Measurements from ENCODE around the gene CASR.

The CASR gene

DNA sequence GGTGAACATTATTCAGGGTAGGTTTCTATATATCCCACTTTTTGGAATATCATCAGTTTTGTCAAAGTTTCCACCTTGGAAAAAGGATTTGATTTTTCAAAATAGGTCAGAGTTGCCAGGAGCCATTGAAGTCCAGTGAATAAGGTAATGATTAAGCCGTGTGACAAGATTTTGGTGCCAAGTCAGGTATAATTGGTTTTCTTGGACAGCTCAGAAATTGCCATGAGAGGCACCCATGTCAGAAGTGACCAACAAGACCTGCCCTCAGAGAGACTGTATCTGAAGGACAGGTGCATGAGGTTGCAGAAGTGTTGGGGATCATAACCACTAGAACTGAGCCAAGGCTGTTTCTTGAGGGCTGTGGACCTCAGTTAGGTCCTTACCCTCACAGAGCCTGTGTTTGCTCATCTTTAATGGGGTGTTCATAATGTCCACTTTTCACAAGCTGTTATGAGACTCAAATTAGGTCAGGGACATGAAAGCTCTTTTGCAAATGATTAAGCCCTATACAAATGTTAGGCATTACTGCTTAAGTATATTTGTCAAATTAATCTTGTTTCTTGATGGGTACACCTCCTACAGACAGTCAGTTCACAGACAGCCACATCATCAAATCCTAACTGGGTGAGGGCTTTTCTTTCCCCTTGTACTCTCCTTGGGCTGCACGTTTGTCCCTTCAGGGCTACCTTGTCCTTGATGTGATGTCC lies 32.3 kb downstream of the CASR start:
- DNase-seq, result no peak

DNA sequence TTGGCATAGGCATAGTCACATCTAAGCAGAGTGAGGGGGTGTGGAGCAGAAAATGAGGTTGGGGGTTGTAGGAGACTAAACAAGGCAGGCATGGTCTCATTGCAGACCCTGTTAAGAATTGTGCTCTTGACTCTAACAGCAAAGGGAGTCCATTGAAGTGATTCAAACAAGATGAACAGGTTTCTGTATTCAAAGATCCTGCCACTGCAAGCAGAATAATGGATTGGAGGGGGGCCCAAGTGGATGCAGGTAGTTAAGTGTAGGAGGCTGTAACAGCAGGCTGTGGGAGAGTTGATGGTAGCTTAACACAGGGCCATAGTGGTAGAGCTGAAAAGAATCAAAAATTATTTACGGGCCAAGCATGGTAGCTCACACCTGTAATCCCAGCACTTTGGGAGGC lies 34.4 kb downstream of the CASR start:
- no peak for DNase-seq

DNA sequence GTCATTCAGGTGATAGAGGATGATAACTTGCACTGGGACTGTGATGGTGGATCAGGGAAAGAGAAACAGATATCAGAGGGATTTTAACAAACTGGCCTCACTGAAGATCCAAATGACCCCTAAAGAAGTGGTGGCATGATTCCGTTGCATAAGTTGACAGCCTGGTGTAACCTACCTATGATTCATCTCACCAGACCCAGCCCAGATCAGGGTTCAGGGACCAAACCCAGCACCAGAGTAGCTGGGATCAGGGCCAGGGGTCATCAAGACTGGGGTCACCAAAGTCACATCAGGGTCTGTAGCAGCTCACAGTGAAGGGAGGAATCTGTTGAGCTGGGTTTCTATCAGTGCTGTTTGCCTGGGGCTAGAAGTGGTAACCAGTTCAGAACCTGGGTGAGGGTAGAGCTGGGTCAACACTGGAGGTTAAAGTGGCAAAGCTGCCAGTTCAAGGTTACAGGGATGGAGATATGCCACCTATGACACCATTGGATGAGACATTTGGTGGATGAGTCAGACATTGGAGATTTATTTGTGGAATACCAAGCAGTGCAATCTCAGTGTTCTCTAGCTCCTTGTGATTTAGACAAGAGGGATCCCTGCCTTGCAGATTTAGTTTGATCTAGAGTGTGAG lies 35.9 kb downstream of the CASR start:
- DNase-seq, result no peak

DNA sequence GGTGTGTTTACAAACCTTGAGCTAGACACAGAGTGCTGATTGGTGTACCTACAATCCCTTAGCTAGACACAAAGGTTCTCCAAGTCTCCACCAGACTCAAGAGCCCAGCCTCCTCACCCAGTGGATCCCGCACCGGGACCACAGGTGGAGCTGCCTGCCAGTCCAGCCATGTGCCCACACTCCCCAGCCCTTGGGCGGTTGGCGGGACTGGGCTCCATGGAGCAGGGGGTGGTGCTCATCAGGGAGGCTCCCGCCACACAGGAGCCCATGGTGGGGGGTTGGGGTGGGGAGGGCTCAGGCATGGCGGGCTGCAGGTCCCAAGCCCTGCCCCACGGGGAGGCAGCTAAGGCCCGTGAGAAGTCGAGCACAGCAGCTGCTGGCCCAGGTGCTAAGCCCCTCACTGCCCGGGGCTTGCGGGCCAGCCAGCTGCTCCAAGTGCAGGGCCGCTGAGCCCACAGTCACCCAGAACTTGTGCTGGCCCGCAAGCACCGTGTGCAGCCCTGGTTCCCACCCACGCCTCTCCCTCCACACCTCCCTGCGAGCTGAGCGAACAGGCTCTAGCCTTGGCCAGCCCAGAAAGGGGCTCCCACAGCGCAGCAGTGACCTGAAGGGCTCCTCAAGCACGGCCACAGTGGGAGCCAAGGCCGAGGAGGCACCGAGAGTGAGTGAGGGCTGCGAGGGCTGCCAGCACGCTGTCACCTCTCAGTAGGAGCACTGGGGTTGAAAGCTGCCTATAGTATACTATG lies 43.7 kb downstream of the CASR start:
- no peak for DNase-seq

DNA sequence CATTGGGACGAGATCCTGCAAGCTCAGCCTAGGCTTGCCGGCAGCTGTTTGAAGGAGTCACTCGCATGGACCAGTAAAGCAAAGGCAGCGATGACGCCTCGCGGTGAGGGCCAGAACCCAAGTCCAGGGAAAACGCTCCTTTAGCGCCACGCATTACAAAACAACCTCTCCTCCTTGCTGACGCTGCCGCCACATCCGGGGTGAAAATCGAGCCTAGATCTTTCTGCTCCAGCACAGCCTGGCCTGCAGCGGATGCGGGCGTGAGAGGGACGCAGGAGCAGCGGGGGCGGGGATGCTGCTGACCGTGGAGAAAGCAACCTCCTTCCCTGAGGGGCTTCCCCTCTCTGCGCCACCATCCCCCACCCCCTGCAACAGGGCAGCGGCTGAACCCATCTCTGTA lies 46.7 kb downstream of the CASR start:
- no peak for DNase-seq

DNA sequence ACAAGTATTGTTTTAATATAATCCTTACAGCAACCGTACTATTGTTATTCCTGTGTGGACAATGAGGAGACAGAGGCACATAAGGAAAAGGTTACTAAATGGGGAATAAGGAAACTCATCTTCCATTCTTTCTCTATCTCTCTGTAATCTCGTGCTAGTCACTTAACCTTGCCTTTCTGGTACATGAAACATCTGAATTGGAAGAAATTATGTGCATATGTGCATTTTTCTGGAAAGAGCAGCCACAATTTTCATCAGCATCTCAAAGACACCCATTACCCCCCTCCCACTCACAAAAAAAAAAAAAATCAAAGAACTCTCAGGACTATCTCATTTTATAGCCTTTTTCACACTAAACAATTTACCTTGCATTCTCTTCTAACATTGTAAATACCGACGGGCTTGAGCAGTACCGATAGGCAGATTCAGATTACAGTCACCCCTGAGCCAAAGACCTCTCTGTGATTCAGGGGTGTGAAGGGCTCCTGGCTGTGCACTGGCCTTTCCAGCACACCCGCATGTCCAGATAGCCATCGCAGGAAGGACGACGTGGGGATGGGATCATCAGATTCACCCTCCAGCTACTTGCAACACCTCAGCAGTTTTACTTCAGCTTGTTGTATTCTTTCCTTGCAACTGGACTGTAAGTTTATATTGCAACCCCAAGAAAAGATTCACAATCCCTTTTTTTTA lies 48.1 kb downstream of the CASR start:
- no peak for DNase-seq

DNA sequence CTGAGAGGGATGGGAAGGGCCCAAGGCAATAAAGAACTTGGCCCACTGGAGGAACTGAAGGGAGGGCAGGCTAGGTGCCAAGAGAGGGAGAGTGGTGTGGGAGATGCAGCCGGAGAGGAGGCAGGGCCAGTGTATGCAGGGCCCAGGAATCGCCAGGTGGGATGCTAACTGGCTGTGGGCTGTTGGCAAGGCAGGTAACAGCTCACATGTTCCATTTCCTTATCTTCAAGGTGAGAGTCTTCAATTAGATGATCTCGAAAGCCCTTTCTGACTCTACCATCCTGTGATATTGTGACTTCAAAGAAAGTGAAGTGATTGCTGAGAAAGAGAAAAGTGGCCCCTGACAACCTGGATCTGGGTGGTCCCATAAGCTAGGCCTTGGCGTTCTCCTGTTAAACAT lies 49.0 kb downstream of the CASR start:
- no peak for DNase-seq

DNA sequence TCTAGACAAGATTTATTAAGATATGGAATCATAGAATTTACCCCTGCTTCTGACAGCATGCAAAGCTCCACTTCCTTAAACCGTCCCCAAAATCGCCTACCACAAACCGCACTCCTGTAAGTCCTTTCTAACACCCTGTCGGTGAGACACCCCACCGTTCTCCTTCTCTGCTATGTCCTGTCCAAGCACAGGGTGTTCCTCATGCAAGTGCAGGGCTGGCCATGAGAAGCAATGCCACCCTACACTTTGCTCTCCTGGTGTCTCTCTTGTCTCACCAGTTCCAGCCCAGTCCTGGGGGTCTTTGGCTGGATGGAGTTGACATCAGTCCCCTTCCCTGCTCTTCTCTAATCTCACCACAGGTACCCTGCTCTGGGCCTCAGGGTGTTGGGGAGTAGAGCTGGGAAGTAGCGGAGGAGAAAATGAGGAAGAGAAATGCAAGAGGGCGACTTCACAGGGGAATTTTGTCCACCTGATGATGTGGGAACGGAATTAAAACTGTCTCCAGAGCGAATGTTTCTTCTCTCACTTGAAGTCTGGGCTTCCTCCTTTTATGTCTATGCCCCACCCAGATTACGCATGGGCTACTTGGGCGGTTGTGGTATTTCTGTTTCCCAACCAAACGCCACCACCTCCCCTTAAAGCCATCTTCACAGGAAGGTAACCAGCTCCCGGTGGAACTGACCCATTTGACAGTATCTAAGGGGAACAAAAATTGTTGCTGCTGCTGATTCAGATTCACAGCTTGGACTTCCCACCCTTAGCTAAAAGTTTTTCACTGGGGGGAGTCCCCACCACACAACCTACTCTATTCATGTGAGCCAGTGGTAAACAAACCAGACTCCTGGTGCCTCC lies 49.9 kb downstream of the CASR start:
- no peak for DNase-seq

DNA sequence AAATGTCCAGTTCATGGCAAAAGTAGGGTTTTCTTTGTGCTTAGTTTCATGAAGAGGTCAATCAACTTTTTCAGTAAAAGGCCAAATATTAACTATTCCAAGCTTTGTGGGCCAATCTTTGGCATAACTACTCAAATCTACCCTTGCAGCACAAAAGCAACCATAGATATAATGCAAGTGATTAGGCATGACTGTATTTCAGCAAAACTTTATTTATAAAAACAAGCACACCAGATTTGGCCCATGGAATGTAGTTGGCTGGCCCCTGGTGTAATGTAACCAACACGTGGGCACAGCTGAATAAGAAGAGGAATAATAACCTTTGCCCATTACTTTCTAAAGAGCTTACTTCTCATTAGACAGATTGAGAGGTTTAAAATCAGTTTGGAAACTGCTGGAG lies 50.6 kb downstream of the CASR start:
- no peak for DNase-seq

DNA sequence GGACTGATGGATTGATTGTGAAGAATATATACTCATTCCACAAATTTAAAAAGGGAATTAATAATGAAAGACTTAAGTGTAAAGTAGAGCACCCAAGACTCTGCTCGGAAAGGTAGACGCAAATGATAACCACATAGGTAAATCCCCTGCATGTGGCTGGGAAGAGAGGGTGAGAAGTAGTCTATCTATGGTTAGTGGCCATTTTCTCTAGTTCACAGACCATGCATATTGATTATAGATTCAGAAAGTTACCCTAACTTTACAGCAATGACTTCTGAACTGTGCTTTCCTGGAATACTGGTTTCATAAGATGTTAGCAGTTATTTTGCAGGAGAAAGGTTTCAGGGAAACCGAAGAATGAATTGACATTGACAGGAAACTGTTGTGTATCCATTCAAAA lies 51.7 kb downstream of the CASR start:
- DNase-seq, result no peak

DNA sequence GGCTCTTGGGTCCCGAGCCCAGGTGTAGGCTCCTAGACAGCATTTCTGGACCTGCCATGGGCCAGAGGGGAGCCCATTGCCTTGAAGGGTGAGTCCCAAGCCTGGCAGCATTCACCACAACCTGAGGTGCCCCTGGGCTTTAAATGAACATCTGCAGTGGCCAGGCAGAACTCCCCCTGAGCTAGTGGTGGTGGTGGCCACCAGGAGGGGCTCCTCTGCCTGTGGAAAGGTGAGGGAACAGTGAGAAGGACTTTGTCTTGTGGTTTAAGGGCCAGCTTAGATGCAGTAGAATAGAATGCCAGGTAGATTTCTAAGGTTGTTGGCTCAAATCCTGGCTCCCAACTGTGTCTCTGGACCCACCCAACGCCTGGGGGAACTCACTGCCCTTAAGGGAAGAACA lies 55.6 kb downstream of the CASR start:
- DNase-seq, result no peak

DNA sequence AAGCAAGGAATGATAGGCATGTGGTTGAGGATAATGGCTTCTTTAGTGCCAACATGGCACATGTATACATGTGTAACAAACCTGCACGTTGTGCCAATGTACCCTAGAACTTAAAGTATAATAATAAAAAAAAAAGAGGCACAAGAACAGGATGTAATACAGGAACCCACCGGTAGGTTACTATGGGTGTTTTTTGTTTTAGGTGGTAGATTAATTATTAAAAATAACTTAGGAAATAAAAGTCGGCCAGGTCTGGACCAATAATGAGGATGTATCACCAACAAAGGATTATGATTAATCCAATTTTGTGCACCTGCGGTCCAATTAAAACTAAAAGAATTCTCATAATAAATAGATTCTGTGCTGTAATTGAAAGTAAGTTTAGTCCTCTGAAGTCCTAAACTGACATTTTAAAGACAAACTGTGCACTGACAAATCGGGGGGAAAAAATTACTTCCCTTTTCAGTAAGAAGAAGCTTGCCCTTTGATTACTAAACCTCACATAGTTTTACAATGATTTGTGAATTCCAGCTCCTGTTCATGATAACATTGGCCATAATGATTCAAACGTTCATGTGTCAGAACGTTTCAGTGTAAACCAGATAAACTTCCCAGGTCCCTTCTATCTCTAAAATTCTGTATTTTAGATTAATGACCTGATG lies 62.2 kb downstream of the CASR start:
- no peak for DNase-seq

DNA sequence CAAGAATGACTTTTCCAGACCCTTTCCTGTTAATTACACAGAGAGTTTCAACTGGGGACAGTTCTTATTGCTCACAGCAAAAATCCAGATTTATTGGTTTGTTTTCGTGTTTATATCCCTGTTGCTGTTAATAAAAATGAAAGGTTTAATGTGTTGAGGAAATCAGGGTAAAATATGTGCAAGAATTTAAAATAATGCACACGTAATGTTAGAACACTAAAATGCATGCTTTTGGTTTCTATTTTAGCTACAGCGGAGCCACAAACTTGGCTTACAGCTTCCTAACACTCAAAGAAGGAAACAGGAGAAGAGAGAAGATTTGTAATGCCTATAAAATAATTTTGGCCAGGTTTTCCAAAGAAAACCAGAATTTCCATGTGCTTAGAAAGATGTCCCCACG lies 62.7 kb downstream of the CASR start:
- no peak for DNase-seq

DNA sequence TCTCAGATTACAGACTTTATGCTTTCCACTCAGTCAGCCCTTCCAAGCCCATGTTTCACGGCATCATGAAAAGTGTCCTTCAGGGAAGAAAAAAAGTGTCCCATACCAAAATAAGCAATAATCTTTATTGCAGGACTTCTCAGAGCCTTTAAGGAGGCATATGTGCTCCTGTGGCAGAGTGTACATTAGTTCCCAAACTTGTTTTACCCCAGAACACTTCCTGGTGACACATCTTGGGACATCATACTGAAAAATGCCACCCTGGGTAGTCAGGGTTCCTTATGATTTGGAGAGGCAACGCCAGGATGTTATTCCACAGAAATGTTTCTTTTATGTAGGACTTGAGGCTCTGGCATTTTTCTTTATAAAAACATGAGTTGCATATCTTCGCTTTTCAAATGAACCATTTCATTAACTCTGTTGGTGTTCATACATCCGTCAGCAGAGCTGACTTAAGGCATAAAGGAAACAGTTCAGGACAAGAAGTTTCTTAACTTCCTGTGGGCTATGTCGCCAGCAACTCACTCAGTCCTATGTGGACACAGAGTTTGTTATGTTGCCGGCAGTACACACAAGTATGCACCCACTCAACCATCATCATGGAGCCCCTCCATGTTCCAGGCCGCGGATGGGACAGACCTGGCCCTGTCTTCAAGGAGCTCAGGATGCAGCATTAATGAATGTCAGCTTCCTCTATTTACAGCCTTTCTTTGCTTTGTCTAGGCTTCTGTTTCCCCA lies 63.8 kb downstream of the CASR start:
- no peak for DNase-seq

DNA sequence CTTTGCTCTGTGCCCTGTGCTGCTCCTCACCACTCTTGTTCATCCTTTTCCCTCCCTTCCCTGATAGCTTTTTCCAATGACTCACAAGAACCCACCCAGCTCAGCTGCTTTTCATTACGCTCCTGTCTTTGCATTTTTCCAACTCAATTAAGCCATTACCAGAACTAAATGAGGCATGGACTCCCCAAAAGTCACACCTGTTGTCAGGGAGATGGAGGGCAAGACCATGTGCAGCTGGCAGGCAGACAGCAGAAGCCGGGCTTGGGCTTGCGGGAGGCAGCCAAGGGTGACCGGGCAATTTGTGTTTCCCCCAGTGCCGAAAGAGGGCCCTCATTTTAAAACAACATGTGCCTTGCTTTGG lies 64.3 kb downstream of the CASR start:
- no peak for DNase-seq

DNA sequence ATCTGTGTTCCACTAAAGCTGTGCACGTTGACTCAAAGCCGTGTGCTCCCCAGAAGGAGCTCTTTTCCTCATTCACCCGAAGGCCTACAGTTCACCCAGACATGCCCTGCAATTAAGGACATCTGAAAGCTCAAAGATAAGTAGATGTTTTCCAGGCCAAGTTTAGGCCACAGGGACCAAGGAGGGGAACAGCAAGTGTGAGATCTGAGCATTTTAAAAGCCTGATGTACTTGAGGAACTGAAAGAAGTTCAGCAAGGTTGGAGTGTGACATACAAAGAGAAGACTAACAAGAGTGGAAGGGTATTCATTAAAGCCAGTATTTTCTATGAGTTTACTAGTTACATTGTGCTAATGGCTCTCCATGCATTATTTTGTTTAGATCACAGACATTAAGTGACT lies 68.0 kb downstream of the CASR start:
- no peak for DNase-seq

DNA sequence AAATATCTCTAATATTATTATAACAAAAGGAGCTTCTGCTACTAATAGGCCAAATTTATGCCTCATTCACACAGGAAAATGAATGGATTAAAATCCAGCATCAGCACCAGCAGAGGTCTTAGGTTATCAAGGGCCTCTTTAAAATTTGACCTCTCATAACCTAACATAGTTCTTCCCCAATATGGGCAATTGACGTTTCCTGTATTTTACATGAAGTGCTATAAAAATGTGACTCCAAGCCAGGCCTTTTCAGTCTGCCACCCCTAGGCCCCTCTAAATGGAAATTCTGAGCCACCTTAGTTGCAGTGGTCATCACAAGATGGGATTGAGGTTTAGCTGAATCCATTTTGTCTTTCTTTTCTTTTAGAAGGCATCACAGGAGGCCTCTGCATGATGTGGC lies 70.1 kb downstream of the CASR start:
- DNase-seq, result no peak

DNA sequence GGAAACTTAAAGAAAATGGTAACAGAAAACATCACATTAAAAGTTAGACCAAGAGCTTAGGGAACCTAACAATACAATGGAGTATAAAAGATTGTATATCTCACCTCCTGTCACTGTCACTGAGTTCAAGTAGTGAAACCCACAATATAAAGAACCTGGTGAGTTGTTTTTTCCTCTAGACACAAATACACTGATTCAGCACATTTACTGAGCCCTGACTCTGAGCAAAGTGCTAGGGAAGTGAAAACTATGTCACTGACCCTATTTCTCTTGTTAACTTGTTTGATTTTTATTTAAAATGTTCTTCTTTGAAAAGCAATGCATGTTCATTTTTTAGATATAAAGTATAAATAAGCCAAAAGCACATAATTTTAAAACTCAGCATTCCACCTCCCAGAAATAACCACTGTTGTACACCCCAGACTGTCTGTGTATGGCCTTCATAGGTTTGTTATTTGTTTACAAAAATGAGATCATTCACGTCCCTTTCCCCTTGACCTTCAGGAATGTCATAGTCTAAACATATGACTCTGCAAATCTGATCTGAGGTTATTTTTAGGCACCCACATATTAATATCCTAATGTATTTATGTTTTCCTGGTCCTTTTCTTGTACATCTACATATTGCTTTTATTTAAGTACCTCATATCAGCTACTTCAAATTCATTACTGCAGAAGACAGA lies 72.4 kb downstream of the CASR start:
- DNase-seq, result no peak

DNA sequence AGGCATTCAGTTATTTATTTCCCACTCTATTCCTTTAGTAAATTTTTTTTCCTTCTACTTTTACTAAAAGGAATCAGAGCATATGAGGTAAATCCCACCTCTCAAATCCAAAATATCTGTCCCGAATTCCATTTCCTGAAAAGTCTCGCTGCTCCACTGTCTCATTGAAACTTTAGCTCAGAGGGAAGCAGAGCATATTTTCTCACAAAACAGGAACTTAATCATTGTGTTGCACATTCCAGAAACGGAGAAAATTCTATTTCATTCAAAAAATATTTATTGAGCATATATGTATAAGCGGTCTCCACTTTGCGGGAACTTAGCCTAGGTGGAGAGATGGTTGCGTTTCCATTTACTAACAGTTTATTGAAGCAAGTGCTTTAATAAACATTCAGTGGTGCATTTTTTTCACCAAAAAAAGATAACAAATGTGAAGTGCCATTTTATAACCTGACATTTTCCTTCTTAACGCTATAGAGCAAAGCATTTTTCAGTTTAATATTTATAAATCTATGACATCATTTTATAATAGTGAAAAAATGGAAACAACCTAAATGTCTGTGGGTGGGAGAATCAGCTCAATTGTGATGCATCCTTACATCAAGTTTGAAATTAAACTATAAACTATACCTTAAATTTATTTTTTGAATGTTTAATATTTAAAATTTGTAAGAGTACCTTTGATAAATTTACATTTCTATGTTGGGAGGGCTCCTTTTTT lies 74.3 kb downstream of the CASR start:
- DNase-seq, result no peak

DNA sequence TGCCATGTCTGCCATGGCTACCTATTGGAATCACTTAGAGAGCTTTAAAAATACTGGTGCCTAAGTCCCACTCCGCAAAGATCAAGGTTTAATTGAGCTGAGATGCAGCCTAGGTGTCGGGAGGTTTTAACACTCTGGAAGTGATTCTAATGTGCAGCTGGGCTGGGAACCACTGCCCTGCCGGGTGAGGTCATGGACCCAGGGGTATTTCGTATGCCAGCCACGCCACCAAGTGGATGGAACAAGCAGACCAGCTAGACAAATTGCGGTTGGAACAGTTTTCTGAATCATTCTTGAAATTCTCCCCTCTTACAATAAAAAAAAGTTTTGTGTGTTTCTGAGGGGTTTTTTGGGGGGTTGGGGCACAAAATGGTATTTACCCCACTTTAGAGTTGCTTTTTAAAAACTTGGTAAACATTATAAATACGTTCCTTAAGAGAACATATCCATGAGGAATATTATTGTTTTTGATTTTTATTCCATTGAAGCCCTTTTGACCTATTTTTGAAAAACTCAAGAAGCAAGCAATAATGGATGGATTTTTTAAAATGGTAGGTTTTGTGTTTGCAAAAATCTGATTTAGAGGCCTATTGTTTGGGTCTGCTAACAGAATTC lies 75.4 kb downstream of the CASR start:
- DNase-seq, result peak; percentile 41

Measured in activated CD8-positive, alpha-beta memory T cell treated with anti-CD3 and anti-CD28 coated beads, Interleukin-2, amount 50 U/mL, for 4 hours (primary cell).